H54 (cell line): ENCODE measurements around the gene DRC3.

ENCODE experiments used
- DNase-seq: peaks from one replicate; pipeline ENCODE4 v3.0.0; 2011; ENCODE audit warnings: low spot score, mixed read lengths; ENCODE audit not compliant: insufficient read length
- FAIRE-seq: peaks from 3 replicates; lab custom pipeline; 2011; peaks lifted over from hg19 to GRCh38; lab: Jason Lieb, UNC
- POLR2A ChIP-seq: IDR thresholded peaks from 2 replicates; pipeline ENCODE4 v1.6.1; 2011; ENCODE audit warnings: low read depth, mild to moderate bottlenecking, low read length

DRC3 gene

DNA sequence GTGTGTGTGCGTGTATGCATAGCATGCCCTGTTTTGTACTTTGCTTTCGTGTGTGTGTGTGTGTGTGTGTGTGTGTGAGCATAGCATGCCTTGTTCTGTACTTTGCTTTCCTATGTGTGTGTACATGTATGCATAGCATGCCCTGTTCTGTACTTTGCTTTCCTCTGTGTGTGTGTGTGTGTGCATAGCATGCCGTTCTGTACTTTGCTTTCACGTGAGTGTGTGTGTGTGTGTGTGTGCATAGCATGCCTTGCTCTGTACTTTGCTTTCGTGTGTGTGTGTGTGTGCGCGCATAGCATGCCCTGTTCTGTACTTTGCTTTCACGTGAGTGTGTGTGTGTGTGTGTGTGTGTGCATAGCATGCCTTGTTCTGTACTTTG lies 27.4 kb downstream of the DRC3 start:
- DNase-seq = no peak
- FAIRE-seq = no peak
- TF ChIP-seq POLR2A = no peak

DNA sequence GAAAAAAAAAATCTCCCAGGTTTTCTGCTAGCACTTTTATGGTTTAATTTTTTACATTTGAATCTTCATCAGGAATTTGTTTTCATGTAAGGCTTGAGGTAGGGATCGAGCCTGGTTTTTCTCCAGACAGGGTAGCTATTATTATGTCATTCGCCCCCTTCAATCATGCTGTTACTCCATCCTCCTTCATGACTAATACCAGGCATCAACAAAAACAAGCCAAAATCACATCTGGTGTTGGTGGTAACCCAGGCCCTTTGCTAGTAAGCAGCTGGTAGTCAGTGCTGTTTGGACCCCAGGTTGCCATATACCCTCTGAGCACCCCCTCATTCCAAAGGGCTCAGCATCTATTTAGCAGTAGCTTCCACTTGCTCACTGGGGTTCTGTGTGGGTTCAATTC lies 29.5 kb downstream of the DRC3 start:
- TF ChIP-seq POLR2A = no peak
- DNase-seq = no peak
- FAIRE-seq = no peak

GRCh38 chr17:18004345-18004744 lies 31.7 kb downstream of the DRC3 start:
- DNase-seq (no peak), FAIRE-seq (no peak)
- no peak for TF ChIP-seq POLR2A

DNA sequence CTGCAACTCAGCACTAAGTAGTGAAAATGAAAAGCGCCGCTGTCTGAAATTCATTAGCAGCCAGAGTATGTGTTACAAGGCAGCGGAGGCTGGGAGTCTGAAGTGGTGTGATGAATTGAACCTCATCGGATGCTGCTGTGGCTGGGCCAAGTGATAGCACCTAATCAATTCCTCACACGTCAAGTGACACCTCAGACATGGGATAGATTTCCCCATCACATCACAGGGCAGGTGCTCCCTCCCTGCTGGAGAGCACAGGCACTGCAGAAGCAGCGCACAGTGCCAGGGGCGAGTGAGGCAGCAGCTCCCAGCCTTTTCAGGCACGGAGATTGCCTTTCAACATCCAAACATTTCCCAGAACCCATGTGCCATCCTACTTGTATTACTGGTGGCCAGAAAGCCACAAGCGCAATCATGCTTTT lies 32.2 kb downstream of the DRC3 start:
- DNase-seq = no peak

DNA sequence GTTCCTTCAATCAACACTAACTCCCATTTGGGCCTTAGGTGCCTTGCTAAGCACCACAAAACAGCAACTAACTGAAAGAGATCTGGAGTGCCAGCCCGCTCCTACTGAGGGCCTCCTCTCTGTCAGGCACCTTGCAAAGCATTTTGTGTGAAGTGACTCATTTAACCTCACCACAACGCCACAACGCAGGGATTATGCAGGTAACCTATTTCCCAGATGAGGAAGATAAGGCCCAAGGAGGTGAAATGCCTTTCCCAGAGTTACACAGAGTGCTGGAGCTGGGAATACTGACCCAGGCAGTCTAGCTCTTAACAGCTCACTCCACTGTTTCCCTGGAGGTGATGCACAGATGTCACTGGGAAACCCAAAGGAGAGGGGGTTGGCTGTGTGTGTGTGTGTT lies 32.8 kb downstream of the DRC3 start:
- TF ChIP-seq POLR2A = no peak
- FAIRE-seq (no peak), DNase-seq (no peak)

More for the DNA sequence above, 32.2 kb downstream of the DRC3 start:
- no peak for FAIRE-seq
- TF ChIP-seq POLR2A = no peak

GRCh38 chr17:18006495-18007239 lies 34.0 kb downstream of the DRC3 start:
- no peak for TF ChIP-seq POLR2A
- DNase-seq (no peak), FAIRE-seq (no peak)

GRCh38 chr17:18008496-18009268 lies 36.0 kb downstream of the DRC3 start:
- FAIRE-seq (peak; percentile 52), DNase-seq (peak; percentile 98)
- TF ChIP-seq POLR2A = no peak

DNA sequence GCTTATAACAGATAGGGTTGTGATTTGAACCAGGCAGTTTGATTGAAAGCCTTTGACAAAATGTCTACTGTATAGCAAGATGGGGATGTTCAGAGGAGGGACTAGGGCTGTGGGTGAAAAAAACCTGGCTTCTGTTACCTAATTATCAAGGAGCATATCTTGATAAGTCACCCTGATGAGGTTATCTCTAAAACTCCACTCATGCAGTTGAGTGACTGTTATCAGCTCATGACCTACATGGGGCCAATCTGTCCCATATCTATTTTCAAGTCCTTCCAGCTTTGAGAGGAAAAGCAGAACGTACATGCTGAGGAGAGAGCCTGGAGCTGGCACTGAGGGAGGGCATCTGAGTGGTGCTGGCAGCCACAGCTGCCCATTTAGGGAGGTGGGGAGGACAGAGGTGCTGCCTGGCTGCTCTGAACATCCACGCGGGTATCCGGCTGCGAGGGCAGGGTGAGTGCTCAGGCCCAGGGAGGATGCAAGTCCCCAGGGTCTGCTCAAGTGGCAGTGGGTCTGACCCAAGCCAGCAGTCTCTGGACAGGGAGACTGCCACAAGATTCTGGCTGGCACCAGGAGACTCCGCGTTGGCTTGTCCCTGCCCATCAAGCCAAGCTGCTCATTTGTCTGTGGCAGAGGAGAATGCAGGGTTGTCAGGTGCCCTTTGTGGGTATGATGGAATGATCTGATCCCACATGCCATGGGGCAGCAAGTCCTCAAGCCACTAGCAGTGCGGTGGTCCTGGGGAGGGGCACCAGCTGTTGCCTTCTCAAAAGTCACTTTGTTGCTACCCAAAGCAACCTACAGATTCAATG lies 37.2 kb downstream of the DRC3 start:
- no peak for TF ChIP-seq POLR2A
- FAIRE-seq (no peak), DNase-seq (no peak)

DNA sequence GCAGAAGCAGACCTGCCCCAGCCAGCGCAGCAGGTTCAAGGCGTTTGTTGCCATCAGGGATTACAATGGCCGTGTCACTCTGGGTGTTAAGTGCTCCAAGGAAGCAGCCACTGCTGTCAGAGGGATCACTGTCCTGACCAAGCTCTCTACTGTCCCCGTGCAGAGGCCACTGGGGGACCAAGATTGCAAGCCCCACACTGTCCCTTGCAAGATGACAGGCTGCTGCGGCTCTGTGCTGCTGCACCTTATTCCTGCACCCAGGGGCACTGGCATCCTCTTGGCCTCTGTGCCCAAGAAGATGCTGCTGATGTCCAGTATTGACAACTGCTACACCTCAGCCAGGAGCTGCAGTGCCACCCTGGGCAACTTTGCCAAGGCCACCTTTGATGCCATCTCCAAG lies 38.6 kb downstream of the DRC3 start:
- no peak for DNase-seq
- no peak for FAIRE-seq
- TF ChIP-seq POLR2A = no peak

- no peak for TF ChIP-seq POLR2A
- no peak for FAIRE-seq
- no peak for DNase-seq
Observed at GRCh38 chr17:18014006-18014405, 41.3 kb downstream of the DRC3 start.

DNA sequence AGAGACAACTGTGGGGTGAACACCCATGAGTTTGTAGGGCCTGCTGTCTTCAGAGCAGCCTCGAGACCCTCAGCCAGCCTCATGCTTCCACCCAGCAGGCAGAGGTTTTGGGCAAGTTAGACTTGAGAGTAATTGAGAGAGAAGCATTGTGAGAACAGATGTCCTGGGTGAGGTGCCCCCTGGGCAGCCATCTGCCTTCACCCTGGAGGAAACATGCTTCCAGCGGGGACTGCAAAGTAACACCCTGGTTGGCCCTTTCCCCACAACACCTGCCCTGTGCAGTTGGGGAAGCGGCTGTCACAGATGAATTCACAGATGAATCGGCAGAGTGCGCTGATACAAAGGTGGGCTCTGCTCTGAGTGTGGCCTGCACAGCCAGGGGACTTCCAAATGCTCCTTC lies 42.9 kb downstream of the DRC3 start:
- FAIRE-seq (no peak), DNase-seq (no peak)
- no peak for TF ChIP-seq POLR2A

DNA sequence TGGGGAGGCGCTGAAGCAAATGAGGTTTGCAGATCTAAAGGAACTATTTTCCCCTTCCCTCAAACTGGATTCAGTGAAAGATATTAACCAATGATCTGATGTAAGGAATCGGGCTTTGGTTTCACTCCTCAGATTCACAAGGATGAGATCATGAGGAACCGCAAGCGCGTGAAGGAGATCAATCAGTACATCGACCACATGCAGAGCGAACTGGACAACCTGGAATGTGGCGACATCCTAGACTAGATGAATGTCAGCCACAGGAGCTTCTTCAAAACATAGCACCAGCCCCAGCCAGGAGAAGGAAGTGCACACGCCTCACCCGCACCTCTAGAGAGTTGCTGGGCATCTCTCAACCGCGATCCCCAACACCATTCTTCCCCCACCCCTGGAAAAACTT lies 43.8 kb downstream of the DRC3 start:
- TF ChIP-seq POLR2A = no peak
- DNase-seq (no peak), FAIRE-seq (no peak)

DNA sequence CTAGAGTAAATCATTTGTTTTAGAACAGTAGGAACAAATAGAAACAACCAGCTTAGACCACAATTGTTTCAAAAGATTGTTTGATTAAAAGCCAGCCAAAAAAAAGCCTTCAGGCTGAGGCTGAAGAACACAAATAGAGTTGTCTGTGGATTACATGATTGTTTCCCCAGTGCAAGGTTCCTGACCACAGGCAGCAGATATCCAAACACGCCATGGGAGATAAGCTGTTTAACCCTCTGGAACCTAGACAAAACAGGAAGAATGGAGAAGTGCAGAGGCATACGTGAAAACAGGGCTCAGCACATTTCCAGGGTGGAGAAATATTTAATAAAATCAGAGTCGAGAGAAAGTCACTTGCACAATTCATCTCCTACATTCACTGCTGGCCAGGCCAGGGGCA lies 45.3 kb downstream of the DRC3 start:
- no peak for TF ChIP-seq POLR2A
- no peak for FAIRE-seq
- no peak for DNase-seq

GRCh38 chr17:18018411-18018921 lies 45.8 kb downstream of the DRC3 start:
- FAIRE-seq (no peak), DNase-seq (no peak)
- no peak for TF ChIP-seq POLR2A
